ENCODE data around the gene OR6K2.

GRCh38 chr1:158674302-158674701 is 26.1 kb downstream of the OR6K2 start:
- TF ChIP-seq CTCF (IDR thresholded peaks at IDR 0.05; ENCODE audit: low read length) = no peak
- no peak for TF ChIP-seq EZH2 (IDR thresholded peaks at IDR 0.05; ENCODE audit: borderline replicate concordance, low read length)

Data from OCI-LY1 (cell line).